ENCODE data around the gene C10orf62.
"Not testable (repeated sequence)": the region's sequence is repeated elsewhere in the genome, so short reads cannot be mapped to it uniquely, and the experiment has no call there.

C10orf62 gene

DNA sequence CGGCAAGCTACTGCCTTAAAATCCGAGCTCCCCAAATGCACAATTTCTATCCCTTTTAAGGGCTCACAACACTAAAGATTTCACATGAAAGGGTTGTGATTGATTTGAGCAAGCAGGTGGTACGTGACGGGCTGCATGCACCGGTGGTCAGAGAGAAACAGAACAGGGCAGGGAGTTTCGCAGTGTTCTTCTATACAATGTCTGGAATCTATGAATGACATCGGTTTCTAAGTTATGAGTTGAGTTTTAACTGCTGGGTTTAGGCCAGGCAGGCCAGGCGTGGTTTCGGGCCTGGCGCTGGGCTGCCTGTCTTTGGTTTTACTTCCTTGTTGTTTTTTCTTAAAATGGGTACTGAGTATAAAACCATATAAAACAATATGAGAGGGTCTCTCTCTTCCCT, 34.0 kb upstream of the C10orf62 start:
- not testable (repeated sequence) for H3K27me3 Mint-ChIP-seq, ATAC-seq, DNase-seq, H3K27ac Mint-ChIP-seq, H3K4me1 Mint-ChIP-seq, H3K9me3 Mint-ChIP-seq, H3K4me3 Mint-ChIP-seq

DNA sequence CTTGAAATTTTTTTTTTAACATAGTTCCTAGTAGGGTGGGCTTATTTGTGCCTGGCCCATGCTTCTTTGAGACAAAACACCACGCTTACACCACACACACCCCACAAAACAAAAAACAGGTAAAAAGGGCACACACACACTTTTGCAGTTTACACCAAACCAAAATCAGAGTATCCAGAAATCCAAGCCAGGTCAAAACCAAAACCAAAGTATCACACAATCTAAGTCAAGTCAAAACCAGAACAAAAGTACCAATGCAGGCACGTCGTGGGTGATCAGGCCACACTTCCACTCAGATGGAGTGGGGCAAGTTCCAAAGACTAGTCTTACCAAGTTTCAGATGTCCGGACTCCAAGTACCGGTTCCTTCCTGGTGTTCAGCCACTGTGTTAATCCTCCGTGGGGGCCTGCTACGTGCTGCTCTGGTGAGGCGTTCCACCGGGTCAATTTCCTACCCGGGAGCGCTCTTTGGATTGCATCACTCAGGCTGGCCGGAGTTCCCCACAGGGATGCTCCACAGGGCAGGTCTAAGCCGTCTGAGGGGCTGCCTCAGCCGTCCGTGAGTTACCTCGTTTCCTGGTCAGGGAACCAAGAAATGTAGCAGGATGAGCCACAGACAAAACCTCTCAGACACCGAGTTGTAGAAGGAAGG, 28.7 kb upstream of the C10orf62 start:
- DNase-seq, H3K9me3 Mint-ChIP-seq, ATAC-seq, H3K27me3 Mint-ChIP-seq, H3K4me3 Mint-ChIP-seq, H3K4me1 Mint-ChIP-seq, H3K27ac Mint-ChIP-seq: not testable (repeated sequence)

DNA sequence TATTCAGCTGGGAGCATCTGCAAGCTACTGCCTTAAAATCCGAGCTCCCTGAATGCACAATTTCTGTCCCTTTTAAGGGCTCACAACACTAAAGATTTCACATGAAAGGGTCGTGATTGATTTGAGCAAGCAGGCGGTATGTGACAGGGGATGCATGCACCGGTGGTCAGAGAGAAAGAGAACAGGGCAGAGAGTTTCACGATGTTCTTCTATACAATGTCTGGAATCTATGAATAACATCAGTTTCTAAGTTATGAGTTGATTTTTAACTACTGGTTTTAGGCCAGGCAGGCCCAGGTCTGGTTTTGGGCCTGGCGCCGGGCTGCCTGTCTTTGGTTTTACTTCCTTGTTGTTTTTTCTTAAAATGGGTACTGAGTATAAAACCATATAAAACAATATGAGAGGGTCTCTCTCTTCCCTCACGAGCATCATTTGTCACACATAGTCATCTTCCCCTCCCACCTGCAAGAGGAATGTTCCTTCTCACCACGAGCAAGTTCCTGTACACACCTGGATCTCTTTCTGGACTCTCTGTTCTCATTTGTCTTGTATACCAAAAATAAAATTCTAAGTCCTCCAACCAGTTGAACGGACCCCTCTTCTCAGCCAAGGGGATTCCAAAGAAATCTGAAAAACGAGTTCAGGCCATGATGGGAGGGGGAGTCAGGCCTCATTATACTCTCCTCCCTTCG, 28.0 kb upstream of the C10orf62 start:
- not testable (repeated sequence) for H3K9me3 Mint-ChIP-seq, H3K27me3 Mint-ChIP-seq, H3K4me3 Mint-ChIP-seq, H3K4me1 Mint-ChIP-seq, DNase-seq, H3K27ac Mint-ChIP-seq, ATAC-seq

DNA sequence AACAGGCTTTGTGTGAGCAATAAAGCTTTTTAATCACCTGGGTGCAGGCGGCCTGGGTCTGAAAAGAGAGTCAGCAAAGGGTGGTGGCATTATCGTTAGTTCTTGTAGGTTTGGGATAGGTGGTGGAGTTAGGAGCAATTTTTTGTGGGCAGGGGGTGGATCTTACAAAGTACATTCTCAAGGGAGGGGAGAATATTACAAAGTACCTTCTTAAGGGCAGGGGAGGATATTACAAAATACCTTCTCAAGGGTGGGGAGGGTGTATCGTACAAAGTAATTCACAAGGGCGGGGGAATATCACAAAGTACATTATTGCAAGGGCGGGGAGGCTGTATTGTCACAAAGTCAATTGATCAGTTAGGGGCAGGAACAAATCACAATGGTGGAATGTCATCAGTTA, 27.2 kb upstream of the C10orf62 start:
- not testable (repeated sequence) for H3K4me1 Mint-ChIP-seq, H3K9me3 Mint-ChIP-seq, ATAC-seq, H3K27ac Mint-ChIP-seq, H3K4me3 Mint-ChIP-seq, DNase-seq, H3K27me3 Mint-ChIP-seq

DNA sequence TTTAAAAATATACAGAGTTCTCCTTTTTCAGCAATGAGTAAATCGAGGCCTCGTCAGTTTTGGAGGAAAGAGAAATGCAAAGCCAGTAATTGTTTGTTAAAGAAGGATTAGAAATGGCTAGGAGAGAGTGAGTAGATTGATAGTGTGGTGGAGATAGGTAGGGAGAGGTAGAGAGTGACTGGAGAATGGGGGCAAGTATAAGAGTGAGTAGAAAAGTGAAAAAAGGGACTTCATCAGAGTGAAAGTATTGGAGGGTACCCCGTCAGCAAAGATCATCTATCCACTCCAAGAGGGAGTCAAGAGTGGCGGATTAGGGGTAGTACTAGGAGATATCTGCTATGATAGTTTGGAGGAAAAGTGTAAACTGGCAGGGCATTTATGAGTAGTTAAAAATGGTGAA, 26.2 kb upstream of the C10orf62 start:
- ATAC-seq (no peak), DNase-seq (no peak)
- H3K27ac Mint-ChIP-seq: peak overlapping the region in 1 of 2 donors; percentile 4
- H3K9me3 Mint-ChIP-seq: no peaks in the 10 kb centered on the region
- no peaks in the 10 kb centered on the region for H3K4me1 Mint-ChIP-seq
- no peak overlapping the region for H3K4me3 Mint-ChIP-seq
- H3K27me3 Mint-ChIP-seq: no peaks in the 10 kb centered on the region

DNA sequence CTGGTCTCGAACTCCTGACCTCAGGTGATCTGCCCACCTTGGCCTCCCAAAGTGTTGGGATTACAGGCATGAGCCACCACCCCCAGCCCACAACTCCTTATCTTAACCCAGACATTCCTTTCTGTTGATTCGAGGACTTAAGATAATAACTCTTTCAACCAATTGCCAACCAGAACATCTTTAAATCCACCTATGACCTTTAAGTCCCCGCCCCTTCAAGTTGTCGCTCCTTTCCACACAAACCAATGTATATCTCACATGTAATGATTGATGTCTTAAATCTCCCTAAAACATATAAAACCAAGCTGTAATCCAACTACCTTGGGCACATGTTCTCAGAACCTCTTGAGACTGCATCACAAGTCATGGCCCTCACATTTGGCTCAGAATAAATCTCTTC, 24.7 kb upstream of the C10orf62 start:
- DNase-seq (no peak), ATAC-seq (no peak)
- no peak overlapping the region for H3K27ac Mint-ChIP-seq
- H3K9me3 Mint-ChIP-seq: no peaks in the 10 kb centered on the region
- H3K27me3 Mint-ChIP-seq: no peaks in the 10 kb centered on the region
- no peaks in the 10 kb centered on the region for H3K4me1 Mint-ChIP-seq
- no peak overlapping the region for H3K4me3 Mint-ChIP-seq

DNA sequence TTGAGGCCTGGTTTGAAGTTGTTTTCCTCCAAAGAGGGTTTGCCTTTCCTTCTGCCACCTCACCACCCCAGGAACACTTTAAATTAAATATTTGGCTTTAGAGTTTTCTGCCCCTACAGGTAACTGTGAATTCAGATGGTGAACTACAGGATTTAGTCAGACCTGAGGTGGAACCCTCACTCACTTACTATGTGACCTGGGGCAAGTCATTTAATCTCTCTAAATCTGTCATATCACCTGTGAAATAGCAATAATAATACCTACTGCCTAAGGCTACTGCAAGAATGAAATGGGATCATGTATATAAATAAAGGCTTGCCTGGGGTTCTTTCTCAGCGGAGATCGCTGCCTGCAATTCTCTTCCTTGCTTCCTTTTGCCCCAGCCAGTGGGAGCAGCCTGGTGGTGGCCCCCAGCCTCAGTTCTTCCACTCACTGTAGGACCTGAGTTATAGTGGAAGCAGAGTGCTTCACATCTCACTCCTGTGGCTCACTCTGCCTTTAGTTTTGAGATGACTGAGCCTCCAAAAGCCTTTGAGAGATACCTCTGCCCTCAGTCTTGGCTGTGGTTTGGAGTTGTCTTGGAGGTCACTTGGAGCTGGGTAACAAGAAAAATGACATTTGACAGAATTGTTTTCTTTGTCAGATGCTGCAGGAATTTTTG, 23.1 kb upstream of the C10orf62 start:
- Mint-ChIP-seq H3K9me3 (no peaks in the 10 kb centered on the region), H3K4me1 (no peaks in the 10 kb centered on the region), H3K4me3 (no peak overlapping the region), H3K27me3 (no peaks in the 10 kb centered on the region), H3K27ac (peak overlapping the region in 1 of 2 donors; percentile 79)
- DNase-seq (no peak), ATAC-seq (peak; percentile 52)

DNA sequence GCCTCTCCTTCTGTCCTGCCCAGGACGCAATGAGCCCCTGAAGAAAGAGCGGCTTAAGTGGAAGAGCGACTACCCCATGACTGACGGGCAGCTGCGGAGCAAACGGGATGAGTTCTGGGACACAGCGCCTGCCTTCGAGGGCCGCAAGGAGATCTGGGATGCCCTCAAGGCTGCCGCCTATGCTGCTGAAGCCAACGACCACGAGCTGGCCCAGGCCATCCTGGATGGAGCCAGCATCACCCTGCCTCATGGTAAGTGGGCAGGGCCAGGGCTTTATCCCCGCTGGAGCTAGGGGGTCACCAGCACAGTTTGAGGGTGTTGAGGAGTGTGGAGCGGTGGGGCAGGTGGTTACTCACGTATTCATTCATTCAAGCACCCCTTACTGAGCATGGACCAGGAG, 21.6 kb upstream of the C10orf62 start:
- H3K9me3 Mint-ChIP-seq: no peaks in the 10 kb centered on the region
- no peak overlapping the region for H3K4me3 Mint-ChIP-seq
- H3K4me1 Mint-ChIP-seq: no peaks in the 10 kb centered on the region
- ATAC-seq (no peak), DNase-seq (no peak)
- no peaks in the 10 kb centered on the region for H3K27me3 Mint-ChIP-seq
- H3K27ac Mint-ChIP-seq: no peak overlapping the region

DNA sequence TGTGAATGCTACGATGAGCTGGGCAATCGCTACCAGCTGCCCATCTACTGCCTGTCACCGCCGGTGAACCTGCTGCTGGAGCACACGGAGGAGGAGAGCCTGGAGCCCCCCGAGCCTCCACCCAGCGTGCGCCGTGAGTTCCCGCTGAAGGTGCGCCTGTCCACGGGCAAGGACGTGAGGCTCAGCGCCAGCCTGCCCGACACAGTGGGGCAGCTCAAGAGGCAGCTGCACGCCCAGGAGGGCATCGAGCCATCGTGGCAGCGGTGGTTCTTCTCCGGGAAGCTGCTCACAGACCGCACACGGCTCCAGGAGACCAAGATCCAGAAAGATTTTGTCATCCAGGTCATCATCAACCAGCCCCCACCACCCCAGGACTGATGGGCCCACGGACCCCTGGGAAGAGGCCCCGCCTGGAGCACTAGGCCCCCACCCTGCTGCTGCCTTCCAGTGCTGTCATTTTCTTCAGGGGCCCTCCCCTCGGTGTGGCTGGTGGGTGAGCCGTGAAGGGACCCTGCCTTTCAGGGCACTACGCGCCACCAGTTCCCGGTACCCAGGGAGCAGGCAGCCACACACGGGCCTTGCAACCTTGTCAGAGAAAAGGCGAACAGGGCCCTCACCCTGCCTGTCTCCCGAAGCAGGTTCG, 19.3 kb upstream of the C10orf62 start:
- Mint-ChIP-seq H3K27me3 (no peaks in the 10 kb centered on the region), H3K9me3 (no peaks in the 10 kb centered on the region), H3K4me3 (no peak overlapping the region), H3K27ac (no peak overlapping the region), H3K4me1 (no peaks in the 10 kb centered on the region)
- DNase-seq (no peak), ATAC-seq (no peak)

DNA sequence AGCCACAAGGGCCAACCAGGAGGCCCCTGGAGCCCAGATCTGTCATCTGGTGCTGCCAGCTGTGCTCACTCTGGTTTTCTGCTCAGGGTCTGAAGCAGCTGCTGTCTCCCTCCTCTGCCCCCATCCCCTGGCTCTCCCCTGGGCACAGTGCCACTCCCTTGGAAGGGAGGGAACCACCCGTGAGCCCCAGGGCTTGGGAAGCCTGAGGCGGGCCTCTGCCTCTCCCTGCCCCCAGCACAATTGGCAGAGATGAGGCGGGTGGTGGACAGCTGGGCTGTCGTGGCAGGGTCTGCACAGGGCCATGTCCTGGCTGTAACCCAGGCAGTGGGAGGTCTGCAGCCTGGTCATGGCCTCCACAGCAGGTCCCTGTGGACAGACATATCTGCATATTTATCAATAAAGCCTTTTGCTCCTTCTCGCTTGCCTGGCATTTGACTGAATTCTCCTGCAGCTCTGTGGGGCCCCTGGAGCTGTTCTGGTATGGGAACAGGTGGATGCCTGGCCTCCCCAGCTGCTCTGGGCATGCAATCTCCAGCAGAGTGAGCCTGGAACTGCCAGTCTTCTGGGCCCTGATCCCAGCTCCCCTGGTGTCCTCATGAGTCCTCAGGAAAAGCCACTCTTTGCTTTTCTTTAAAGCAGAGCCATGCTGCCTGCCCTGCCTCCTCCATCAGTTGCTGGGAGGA, 18.6 kb upstream of the C10orf62 start:
- no peaks in the 10 kb centered on the region for H3K27me3 Mint-ChIP-seq
- H3K4me1 Mint-ChIP-seq: no peaks in the 10 kb centered on the region
- no peak overlapping the region for H3K27ac Mint-ChIP-seq
- H3K4me3 Mint-ChIP-seq: no peak overlapping the region
- no peak for DNase-seq
- no peak for ATAC-seq
- H3K9me3 Mint-ChIP-seq: no peaks in the 10 kb centered on the region

DNA sequence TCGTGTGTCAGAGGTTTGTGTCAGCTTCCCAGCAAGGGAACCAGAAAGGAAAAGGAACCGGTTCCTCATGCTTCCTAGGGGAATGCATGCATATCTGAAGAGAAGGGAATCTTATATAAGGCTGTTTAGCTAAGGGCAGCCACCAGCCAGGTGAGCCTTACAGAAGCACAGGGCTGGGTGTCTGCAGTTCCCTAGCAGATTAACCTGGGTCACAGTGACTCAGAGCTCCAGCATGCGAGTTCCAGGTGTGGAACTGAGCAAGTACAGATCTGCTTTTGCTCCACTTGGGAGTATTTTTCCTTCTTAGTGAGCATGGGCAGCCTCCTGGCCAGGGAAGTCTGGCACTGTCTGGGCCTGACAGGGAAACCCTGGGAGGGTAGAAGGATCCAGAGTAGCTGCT, 17.9 kb upstream of the C10orf62 start:
- DNase-seq (no peak), ATAC-seq (no peak)
- no peaks in the 10 kb centered on the region for H3K9me3 Mint-ChIP-seq
- no peaks in the 10 kb centered on the region for H3K4me1 Mint-ChIP-seq
- no peak overlapping the region for H3K4me3 Mint-ChIP-seq
- H3K27ac Mint-ChIP-seq: no peak overlapping the region
- no peaks in the 10 kb centered on the region for H3K27me3 Mint-ChIP-seq

DNA sequence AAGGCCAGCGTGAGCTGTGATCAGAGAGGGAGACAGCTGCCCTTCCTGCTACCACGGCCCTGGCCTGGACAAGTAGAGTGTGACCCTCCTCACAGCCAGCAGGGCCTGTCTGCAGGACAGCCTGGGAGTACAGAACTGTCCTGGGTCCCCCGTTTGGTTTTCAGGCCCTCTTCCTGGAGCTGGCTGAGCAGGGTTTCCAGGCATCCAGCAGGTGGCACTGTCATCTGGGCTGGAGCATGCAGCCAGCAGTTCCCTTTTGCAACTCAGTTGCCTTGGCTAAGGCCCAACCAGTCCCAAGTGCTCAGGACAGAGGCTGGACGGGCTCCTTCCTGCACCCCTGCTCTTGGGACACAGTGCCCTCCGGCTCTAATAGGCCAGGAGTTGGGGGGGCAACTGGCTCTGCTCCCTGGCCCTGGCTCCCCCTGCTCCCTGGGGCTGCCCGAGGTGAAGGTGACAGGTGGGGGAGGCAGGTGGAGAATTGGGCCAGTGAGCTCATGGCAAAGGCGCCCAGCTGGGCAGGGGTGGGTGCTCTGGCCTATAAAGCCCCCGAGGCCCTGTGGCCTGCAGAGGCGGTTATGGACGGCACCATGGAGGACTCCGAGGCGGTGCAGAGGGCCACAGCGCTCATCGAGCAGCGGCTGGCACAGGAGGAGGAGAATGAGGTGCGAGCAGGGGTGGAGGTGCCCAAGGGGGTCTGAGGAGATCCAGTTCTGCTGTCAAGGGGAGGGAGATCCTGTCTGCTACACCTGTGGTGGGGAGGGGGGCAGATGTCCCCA, 17.1 kb upstream of the C10orf62 start, which contains the start of gene ANKRD2:
TSS of gene ANKRD2 (plus strand) at position 566 of the 776 bp plus-strand sequence. CDS start at position 576, 10 bp downstream.
- Mint-ChIP-seq H3K27ac (no peak within 1 kb of the TSS), H3K27me3 (no peaks in the 10 kb centered on the region), H3K4me1 (no peaks in the 10 kb centered on the region), H3K9me3 (no peaks in the 10 kb centered on the region), H3K4me3 (no peak within 1 kb of the TSS)
- ATAC-seq (peak; percentile 82), DNase-seq (peak; percentile 48 to 55)

DNA sequence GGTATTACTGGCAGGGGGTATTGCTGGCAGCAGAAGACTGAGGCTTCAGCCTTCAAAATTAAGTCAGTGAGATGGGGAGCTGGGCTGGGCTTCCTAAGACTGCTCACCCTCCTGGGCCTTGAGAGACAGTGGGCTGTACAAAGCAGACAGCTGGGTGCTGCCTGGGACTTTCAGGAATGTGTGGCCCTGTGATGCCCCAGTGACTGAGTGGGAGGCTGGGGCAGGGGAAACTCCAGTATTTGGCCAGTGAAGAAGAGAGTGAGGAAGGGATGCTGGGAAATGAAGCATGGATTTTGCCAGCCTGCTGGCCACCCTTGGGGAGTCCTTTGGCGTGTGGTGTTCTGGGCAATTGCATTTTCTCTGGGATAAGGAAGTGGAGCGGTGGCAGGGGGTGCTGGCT, 16.5 kb upstream of the C10orf62 start:
- H3K27me3 Mint-ChIP-seq: no peaks in the 10 kb centered on the region
- DNase-seq (no peak), ATAC-seq (no peak)
- no peaks in the 10 kb centered on the region for H3K4me1 Mint-ChIP-seq
- no peak overlapping the region for H3K4me3 Mint-ChIP-seq
- H3K27ac Mint-ChIP-seq: no peak overlapping the region
- no peaks in the 10 kb centered on the region for H3K9me3 Mint-ChIP-seq

DNA sequence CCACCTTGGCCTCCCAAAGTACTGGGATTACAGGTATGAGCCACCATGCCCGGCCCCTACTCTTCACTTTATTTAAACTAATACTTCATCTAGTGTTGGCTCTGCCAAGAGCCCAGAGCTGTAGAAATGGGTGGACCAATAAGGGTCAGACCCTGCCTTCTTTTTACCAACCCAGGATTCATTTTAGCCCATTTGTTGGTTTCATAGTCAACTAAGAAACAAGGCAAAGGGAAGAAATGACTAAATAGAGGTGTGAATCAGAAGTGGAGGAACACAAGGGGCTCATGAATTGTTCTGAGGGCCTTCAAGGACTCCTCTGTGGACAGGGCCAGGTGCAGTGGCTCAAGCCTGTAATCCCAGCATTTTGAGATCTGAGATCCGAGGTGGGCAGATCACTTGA, 15.8 kb upstream of the C10orf62 start:
- H3K9me3 Mint-ChIP-seq: no peaks in the 10 kb centered on the region
- no peak overlapping the region for H3K27ac Mint-ChIP-seq
- H3K27me3 Mint-ChIP-seq: no peaks in the 10 kb centered on the region
- H3K4me1 Mint-ChIP-seq: no peaks in the 10 kb centered on the region
- no peak for DNase-seq
- ATAC-seq: no peak
- no peak overlapping the region for H3K4me3 Mint-ChIP-seq
